ENCODE measurements around the gene TRPM1. TPM values are rescaled to one million over a fixed set of nuclear protein-coding genes. Genes with fewer than 3 reads are reported as not detected.

TRPM1 gene
- total RNA-seq, 1 donor from 2014 or later = not detected

DNA sequence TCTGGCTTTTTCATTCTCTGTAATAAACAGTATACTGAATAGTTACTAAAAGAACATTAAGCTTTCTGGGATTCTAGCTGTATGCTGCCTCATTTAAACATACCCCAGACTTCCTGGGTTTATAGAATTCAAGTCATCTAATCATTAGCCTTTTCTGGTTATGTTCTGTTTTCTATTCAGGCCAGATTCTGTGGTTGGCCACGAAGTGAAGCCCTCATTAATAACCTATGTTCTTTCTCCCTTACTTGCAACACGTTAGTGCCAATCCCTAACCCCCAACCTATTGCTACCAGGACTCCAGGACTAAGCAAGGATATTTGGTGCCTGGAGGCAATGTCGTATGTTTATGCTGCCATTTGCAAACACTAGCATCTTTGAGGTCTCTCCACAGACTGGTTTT is 81.5 kb downstream of the TRPM1 start:
- no peak for DNase-seq (ENCODE audit: low read depth)
- TF ChIP-seq, protein P1, sequence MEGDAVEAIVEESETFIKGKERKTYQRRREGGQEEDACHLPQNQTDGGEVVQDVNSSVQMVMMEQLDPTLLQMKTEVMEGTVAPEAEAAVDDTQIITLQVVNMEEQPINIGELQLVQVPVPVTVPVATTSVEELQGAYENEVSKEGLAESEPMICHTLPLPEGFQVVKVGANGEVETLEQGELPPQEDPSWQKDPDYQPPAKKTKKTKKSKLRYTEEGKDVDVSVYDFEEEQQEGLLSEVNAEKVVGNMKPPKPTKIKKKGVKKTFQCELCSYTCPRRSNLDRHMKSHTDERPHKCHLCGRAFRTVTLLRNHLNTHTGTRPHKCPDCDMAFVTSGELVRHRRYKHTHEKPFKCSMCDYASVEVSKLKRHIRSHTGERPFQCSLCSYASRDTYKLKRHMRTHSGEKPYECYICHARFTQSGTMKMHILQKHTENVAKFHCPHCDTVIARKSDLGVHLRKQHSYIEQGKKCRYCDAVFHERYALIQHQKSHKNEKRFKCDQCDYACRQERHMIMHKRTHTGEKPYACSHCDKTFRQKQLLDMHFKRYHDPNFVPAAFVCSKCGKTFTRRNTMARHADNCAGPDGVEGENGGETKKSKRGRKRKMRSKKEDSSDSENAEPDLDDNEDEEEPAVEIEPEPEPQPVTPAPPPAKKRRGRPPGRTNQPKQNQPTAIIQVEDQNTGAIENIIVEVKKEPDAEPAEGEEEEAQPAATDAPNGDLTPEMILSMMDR (IDR thresholded peaks at IDR 0.05; ENCODE audit: insufficient read depth, low read length, poor library complexity, severe bottlenecking) = no peak
- H3K36me3 ChIP-seq (ENCODE audit: control insufficient read depth, insufficient read depth, low read length) = no peaks in the 10 kb centered on the region
- no peak overlapping the region for H3K4me3 ChIP-seq (ENCODE audit: low read depth, low read length)
- no peaks in the 10 kb centered on the region for H3K27me3 ChIP-seq (ENCODE audit: control insufficient read depth, insufficient read depth, low read length)

- TF ChIP-seq, protein P1 (IDR thresholded peaks at IDR 0.05; ENCODE audit: insufficient read depth, low read length, poor library complexity, severe bottlenecking) = no peak
- no peaks in the 10 kb centered on the region for H3K27me3 ChIP-seq (ENCODE audit: control insufficient read depth, insufficient read depth, low read length)
These were observed 84.2 kb downstream of the TRPM1 start for GRCh38 chr15:31017311-31017710.

DNA sequence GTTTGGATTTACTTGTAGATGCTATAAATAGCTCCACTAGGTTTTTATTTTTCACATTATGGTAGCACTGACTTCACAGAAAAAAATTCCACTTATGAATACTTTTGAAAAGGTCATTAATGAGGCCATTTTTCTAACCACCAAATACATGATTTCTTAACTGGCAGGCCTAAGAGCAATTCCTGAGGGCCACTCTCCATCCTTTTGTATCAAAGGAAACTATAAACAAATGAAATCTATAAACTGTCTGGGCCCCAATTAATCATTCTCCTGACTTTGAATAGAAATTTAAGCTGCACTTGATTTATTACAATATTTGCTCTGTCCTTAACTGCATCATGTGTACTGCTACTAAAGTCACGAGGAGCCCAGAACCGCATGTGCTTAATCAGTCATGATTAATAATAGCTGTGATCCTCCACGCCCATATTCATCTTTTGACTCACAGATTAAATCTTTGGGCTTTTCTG is 85.0 kb downstream of the TRPM1 start:
- TF ChIP-seq, protein P1 (IDR thresholded peaks at IDR 0.05; ENCODE audit: insufficient read depth, low read length, poor library complexity, severe bottlenecking) = no peak
- Histone ChIP-seq H3K4me3 (ENCODE audit: low read depth, low read length) (no peak overlapping the region), H3K36me3 (ENCODE audit: control insufficient read depth, insufficient read depth, low read length) (no peaks in the 10 kb centered on the region), H3K27me3 (ENCODE audit: control insufficient read depth, insufficient read depth, low read length) (no peaks in the 10 kb centered on the region)
- DNase-seq (ENCODE audit: low read depth) = no peak

More at GRCh38 chr15:31017311-31017710, 84.2 kb downstream of the TRPM1 start:
- no peak for DNase-seq (ENCODE audit: low read depth)
- no peak overlapping the region for H3K4me3 ChIP-seq (ENCODE audit: low read depth, low read length)
- no peaks in the 10 kb centered on the region for H3K36me3 ChIP-seq (ENCODE audit: control insufficient read depth, insufficient read depth, low read length)

- H3K4me3 ChIP-seq (ENCODE audit: low read depth, low read length) = no peak overlapping the region
- TF ChIP-seq, protein P1 (IDR thresholded peaks at IDR 0.05; ENCODE audit: insufficient read depth, low read length, poor library complexity, severe bottlenecking) = no peak
- DNase-seq (ENCODE audit: low read depth) = no peak
- H3K36me3 ChIP-seq (ENCODE audit: control insufficient read depth, insufficient read depth, low read length) = no peaks in the 10 kb centered on the region
- H3K27me3 ChIP-seq (ENCODE audit: control insufficient read depth, insufficient read depth, low read length) = no peaks in the 10 kb centered on the region
These were observed 87.0 kb downstream of the TRPM1 start for GRCh38 chr15:31014608-31014925.

DNA sequence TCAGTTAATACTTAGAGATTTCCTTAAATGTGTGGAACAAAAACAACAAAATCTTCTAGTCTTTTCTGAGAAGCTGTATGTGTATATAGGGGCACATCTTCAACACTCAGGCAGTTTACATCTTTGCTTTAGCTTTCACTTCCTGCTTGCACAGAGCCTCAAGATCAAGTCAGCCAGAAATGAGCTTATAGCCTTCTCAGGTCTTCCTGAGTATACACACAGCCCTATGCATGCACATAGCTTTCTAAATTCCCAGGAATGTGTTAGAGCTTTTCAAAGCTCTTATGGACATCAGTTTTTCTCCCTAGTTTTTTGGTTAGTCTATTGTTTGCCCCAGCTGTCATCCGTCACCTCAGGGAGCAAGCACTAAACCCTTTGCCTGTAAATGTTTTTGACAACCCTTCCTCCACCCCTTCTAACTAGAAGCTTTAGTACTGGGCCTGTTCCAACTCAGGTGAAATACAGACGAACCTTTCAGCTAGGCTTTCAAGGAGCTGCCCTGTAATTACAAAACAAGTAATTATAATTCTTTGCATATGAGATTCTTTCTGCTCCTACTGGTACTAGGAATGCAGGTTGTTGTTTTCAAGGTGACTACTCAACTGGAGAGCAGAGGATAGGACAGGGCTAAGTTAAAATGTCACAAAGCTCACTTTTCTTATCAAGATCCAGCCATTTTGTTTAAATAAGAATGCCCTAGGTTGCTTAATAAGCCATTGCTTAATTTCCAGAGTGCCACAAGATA is 87.5 kb downstream of the TRPM1 start:
- no peaks in the 10 kb centered on the region for H3K27me3 ChIP-seq (ENCODE audit: control insufficient read depth, insufficient read depth, low read length)
- TF ChIP-seq, protein P1 (IDR thresholded peaks at IDR 0.05; ENCODE audit: insufficient read depth, low read length, poor library complexity, severe bottlenecking) = no peak
- no peak for DNase-seq (ENCODE audit: low read depth)
- no peaks in the 10 kb centered on the region for H3K36me3 ChIP-seq (ENCODE audit: control insufficient read depth, insufficient read depth, low read length)
- no peak overlapping the region for H3K4me3 ChIP-seq (ENCODE audit: low read depth, low read length)

- no peak for DNase-seq (ENCODE audit: low read depth)
- Histone ChIP-seq H3K36me3 (ENCODE audit: control insufficient read depth, insufficient read depth, low read length) (no peaks in the 10 kb centered on the region), H3K27me3 (ENCODE audit: control insufficient read depth, insufficient read depth, low read length) (no peaks in the 10 kb centered on the region), H3K4me3 (ENCODE audit: low read depth, low read length) (no peak overlapping the region)
- TF ChIP-seq, protein P1 (IDR thresholded peaks at IDR 0.05; ENCODE audit: insufficient read depth, low read length, poor library complexity, severe bottlenecking) = no peak
These were observed 89.1 kb downstream of the TRPM1 start for GRCh38 chr15:31012455-31012854.

Measured in kidney epithelial cell (primary cell).